Kidney epithelial cell (primary cell): ENCODE measurements around the gene CD52. TPM values are rescaled to one million over a fixed set of nuclear protein-coding genes. Genes with fewer than 3 reads are reported as not detected.

Source experiments
- DNase-seq: peaks from one replicate; pipeline ENCODE4 v3.0.0-alpha.2; 2010; ENCODE audit warnings: low read depth
- H3K27me3 ChIP-seq: 2 replicates; pipeline ENCODE4 v1.6.0; 2011; ENCODE audit warnings: low read length; ENCODE audit not compliant: control insufficient read depth, insufficient read depth
- H3K36me3 ChIP-seq: 2 replicates; pipeline ENCODE4 v1.5.1; 2011; ENCODE audit warnings: low read length; ENCODE audit not compliant: control insufficient read depth, insufficient read depth
- H3K4me3 ChIP-seq: 2 replicates; pipeline ENCODE4 v1.5.1; 2011; ENCODE audit warnings: low read depth, mild to moderate bottlenecking, control low read depth, low read length
- total RNA-seq: library from RNA; depleted of rRNA; stranded (reverse); fragments of >200 nt; gene quantifications from 2 replicates; pipeline ENCODE4 v1.2.3, GENCODE V29; 2015
- TF ChIP-seq, protein P1 (sequence below): IDR thresholded peaks from 2 replicates; pipeline ENCODE4 v1.5.1; 2011; ENCODE audit warnings: mild to moderate bottlenecking, moderate library complexity, low read length, control low read depth, inconsistent platforms; ENCODE audit not compliant: insufficient read depth, poor library complexity, severe bottlenecking

Gene CD52
- total RNA-seq, 1 donor from 2014 or later, result not detected

DNA sequence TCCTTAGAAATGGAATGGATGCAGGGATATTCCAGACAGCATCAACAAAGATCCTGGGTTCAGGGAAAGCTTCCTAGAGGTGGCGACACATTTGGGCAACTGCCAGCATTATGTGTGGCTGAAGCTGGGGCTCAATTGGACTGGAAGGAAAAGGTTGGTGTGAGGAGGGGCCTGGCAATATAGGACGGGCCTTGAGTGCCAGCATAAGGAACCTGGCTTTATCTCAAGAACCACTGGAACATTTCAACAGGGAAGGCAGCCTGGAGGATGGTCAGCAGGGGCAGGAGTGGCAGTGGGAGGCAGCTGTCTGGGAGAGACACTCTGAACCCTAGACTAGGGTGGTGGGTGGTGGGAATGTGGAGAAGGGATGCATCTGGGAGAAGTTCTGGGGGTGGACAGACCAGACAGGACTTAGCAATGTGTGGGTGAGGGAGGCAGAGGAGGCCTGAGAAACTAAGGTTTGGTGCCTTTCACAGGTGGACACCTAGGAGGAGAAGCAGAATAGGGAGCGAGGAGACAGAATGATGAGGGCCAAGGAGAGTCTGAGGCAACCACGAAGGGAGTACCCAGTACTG lies 34.4 kb upstream of the CD52 start:
- no peak for DNase-seq
- TF ChIP-seq, protein P1, sequence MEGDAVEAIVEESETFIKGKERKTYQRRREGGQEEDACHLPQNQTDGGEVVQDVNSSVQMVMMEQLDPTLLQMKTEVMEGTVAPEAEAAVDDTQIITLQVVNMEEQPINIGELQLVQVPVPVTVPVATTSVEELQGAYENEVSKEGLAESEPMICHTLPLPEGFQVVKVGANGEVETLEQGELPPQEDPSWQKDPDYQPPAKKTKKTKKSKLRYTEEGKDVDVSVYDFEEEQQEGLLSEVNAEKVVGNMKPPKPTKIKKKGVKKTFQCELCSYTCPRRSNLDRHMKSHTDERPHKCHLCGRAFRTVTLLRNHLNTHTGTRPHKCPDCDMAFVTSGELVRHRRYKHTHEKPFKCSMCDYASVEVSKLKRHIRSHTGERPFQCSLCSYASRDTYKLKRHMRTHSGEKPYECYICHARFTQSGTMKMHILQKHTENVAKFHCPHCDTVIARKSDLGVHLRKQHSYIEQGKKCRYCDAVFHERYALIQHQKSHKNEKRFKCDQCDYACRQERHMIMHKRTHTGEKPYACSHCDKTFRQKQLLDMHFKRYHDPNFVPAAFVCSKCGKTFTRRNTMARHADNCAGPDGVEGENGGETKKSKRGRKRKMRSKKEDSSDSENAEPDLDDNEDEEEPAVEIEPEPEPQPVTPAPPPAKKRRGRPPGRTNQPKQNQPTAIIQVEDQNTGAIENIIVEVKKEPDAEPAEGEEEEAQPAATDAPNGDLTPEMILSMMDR, result no peak
- H3K36me3 ChIP-seq, result no peaks in the 10 kb centered on the region
- no peak overlapping the region for H3K4me3 ChIP-seq
- no peaks in the 10 kb centered on the region for H3K27me3 ChIP-seq

DNA sequence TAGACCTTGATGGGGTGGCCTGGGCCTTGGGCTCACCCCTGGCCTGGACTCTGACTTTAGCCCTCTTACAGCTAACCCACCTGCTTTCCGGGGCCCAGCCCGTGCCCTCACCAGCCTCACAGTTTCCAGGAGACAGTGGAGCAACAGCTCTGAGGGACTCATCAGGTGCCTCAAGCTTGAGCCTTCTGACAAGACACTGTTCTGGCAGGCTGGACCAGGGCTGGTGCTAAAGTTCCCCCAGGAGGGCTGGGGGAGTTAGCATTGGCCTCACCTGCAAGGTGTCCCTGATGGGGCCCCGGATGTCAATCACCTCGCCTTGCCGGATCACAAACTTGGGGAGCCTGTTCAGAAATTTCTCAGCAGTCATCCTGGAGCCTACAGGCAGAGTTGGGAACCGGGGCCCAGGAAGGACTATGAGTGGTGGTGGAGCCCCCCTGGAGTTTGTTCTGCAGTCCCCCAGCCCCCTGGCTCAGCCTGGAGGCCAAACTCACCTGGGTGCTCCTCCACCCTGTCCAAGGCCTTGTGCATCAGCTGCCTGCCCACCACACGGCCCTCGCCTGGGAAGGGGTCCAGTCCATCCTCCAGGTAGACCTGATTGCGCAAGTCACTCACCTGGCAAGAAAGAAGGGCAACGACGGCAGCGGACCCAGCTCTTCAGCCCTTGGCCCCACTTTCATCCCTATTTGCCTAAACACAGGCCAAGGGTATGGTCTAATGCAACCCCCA lies 33.7 kb upstream of the CD52 start:
- DNase-seq, result no peak
- TF ChIP-seq, protein P1, result no peak

DNA sequence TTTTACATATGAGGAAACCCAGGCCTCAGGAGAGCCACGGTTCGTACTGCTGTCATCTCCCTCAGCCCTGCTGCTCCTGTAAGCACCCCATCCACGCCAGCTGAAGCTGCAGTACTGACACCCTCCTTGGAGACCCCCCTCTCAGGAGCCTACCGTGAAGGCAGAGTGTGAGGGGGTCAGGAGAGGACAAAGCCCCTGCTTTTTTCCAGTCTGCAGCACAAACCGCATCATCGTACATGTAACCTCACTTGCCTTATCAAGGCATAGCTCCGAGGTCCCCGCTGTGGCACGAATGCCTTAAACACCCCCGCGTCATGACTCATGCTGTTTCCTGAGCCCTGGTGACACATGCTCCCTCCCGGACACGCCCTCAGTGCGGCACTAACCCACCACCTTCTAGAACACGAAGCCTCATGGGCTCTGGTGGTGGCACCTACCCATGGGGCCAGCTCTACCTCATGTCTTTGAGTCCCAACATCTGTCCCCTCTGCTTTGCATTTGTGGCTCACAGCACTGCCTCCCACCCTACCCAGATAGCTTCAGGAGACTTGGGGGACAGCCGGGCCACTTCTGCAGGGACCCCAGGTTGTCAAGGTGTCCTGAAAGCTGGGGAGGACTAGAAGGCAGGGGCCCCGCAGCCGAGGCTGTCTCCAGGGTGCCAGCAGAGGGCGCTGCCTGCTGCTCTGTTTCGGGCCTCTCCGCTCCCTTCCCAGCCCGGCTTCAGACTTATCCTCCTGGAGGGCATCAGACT lies 33.0 kb upstream of the CD52 start:
- no peaks in the 10 kb centered on the region for H3K27me3 ChIP-seq
- no peaks in the 10 kb centered on the region for H3K36me3 ChIP-seq
- TF ChIP-seq, protein P1, result peak; percentile 71
- peak; percentile 86 for DNase-seq
- H3K4me3 ChIP-seq, result no peak overlapping the region

More for the DNA sequence above, 33.7 kb upstream of the CD52 start:
- Histone ChIP-seq H3K27me3 (no peaks in the 10 kb centered on the region), H3K4me3 (no peak overlapping the region), H3K36me3 (no peaks in the 10 kb centered on the region)

DNA sequence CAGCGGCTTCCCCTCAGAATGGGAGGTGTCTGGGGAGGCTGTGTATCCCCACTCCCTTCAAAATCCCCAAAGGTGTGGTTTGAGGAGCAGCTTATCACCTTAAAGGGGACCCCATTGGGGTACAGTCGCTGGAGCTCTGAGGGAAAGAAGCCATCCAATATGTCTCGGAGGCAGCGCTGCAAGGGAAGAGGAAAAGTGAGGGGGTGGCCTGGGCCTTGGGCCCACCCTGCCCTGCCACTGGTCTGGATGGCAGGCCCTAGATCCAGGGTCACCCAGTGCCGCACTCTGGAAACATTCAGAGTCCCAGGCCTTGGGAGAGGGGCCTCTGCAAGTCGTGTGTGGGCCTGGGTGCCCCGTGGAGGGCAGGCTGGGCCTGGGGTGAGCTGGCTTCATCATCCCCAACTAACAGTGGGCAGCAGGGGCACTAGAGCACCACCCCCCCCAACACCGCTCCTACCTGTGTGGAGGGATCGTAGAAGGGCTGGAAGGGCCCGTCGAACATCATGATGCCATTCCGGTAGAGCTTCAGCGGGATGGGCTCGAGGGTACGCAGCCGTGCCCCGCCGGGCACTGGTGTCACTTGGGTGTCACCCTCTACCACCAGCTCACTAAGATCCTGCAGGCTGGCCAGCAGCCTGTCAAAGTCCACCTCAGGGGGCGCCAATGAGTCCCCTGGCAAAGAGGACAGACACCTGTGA lies 32.2 kb upstream of the CD52 start:
- no peak for DNase-seq
- no peaks in the 10 kb centered on the region for H3K36me3 ChIP-seq
- no peak overlapping the region for H3K4me3 ChIP-seq
- TF ChIP-seq, protein P1, result peak; percentile 27
- H3K27me3 ChIP-seq, result no peaks in the 10 kb centered on the region

DNA sequence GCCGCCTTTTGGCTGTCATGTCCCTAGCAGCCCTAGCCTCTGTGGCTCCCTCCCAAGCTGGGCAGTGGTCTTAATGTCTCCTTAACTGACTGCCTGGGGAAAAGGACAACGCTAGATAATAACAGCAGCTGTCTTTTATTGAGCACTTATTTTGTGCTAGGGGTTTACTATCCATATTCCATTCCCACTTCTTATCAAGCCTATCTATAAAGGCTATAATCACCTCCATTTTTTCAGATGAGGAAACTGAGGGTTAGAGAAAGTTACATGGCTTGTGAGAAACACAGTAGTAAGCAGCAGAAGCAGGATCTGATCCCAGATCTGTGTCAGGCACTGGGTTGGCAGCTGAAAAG lies 31.7 kb upstream of the CD52 start:
- TF ChIP-seq, protein P1, result no peak
- Histone ChIP-seq H3K4me3 (no peak overlapping the region), H3K36me3 (no peaks in the 10 kb centered on the region), H3K27me3 (no peaks in the 10 kb centered on the region)
- no peak for DNase-seq
